GM12878 (cell line): Measurements from ENCODE around the gene ATP13A2. TPM values are rescaled to one million over a fixed set of nuclear protein-coding genes. Genes with fewer than 3 reads are reported as not detected.

Experiments
- ATAC-seq: fragments of 200-7000 bp; cut with Tn5 transposase; 3 replicates; pipeline ENCODE4 v1.9.1; 2020; ENCODE audit warnings: mild to moderate bottlenecking, moderate library complexity
- BruUV-seq: library from RNA; stranded (reverse); fragments of 400-500 nt; replicated peaks from 2 replicates; lab custom pipeline; 2021; lab: Mats Ljungman, UMichigan
- CTCF ChIA-PET: fragments of 300-600 bp; sonication (Branson Sonifier 250); formaldehyde crosslinking; extraction: SDS; loops from one replicate; lab custom pipeline; 2021; ENCODE audit warnings: inconsistent platforms; lab: Yijun Ruan, JAX
- POLR2A ChIA-PET: fragments of 350-600 bp; formaldehyde crosslinking; extraction: SDS; loops from one replicate; lab custom pipeline; 2021; ENCODE audit warnings: inconsistent platforms; lab: Charles Lee
- RAD21 ChIA-PET: fragments of 300-600 bp; sonication (Branson Sonifier 250); formaldehyde crosslinking; loops from one replicate; lab custom pipeline; 2023; ENCODE audit warnings: antibody characterized with exemption; ENCODE audit not compliant: unreplicated experiment; lab: Charles Lee
- SMC1A ChIA-PET: fragments of 300-600 bp; sonication (Branson Sonifier 250); formaldehyde crosslinking; loops from one replicate; lab custom pipeline; 2023; ENCODE audit not compliant: unreplicated experiment, uncharacterized antibody; lab: Charles Lee
- DNase-seq: peaks from one replicate; pipeline ENCODE4 v3.0.0-alpha.2; 2011; ENCODE audit warnings: low read depth, low spot score
- FAIRE-seq: peaks from 3 replicates; lab custom pipeline; 2011; peaks lifted over from hg19 to GRCh38; lab: Jason Lieb, UNC
- H2AFZ ChIP-seq: 2 replicates; pipeline ENCODE4 v1.6.0; 2011; ENCODE audit warnings: low read depth, low read length, control low read depth; ENCODE audit not compliant: control insufficient read depth
- H3K27ac ChIP-seq: 2 replicates; pipeline ENCODE4 v1.5.1; 2011; ENCODE audit warnings: control low read depth; ENCODE audit not compliant: control insufficient read depth, insufficient read depth
- H3K27me3 ChIP-seq, 2 experiments: replicated peaks in 1 of 2; 2 replicates each; pipeline versions ENCODE4 v1.6.0 to v1.6.1; 2011; ENCODE audit warnings: low read length in 1 of 2; ENCODE audit not compliant: control insufficient read depth in 2 of 2, insufficient read depth in 2 of 2
- H3K36me3 ChIP-seq, 2 experiments: 2 replicates each; pipeline ENCODE4 v1.5.1; 2011; ENCODE audit warnings: low read length in 1 of 2; ENCODE audit not compliant: control insufficient read depth in 2 of 2, insufficient read depth in 2 of 2
- H3K4me1 ChIP-seq: 2 replicates; pipeline ENCODE4 v1.6.1; 2011; ENCODE audit warnings: mild to moderate bottlenecking, low read length, moderate library complexity, mixed read lengths; ENCODE audit not compliant: control insufficient read depth, insufficient read depth
- H3K4me2 ChIP-seq: 2 replicates; pipeline ENCODE4 v1.6.0; 2011; ENCODE audit warnings: control low read depth; ENCODE audit not compliant: control insufficient read depth, insufficient read depth
- H3K4me3 ChIP-seq: fragments of 200-600 bp; sonication (generic); 2 replicates; pipeline ENCODE4 v1.5.1; 2016
- H3K79me2 ChIP-seq: 2 replicates; pipeline ENCODE4 v1.6.0; 2011; ENCODE audit warnings: low read length; ENCODE audit not compliant: control insufficient read depth, insufficient read depth
- H3K9ac ChIP-seq: 2 replicates; pipeline ENCODE4 v1.8.0; 2011; ENCODE audit warnings: low read length, control low read depth, mixed read lengths; ENCODE audit not compliant: control insufficient read depth, insufficient read depth
- H3K9me3 ChIP-seq: replicated peaks from 3 replicates; pipeline ENCODE4 v1.5.1; 2011; ENCODE audit warnings: mild to moderate bottlenecking, low read length; ENCODE audit not compliant: control insufficient read depth, insufficient read depth
- H4K20me1 ChIP-seq: 2 replicates; pipeline ENCODE4 v1.6.0; 2011; ENCODE audit not compliant: control insufficient read depth, insufficient read depth
- CBX5 ChIP-seq: sonication (generic); IDR thresholded peaks from 2 replicates; pipeline ENCODE4 v1.6.1; 2016; ENCODE audit warnings: low read depth, moderate library complexity, mild to moderate bottlenecking, inconsistent platforms
- FOXM1 ChIP-seq: IDR thresholded peaks from 2 replicates; pipeline ENCODE4 v1.6.1; 2012; ENCODE audit warnings: low read depth, mild to moderate bottlenecking, inconsistent platforms, low read length, moderate library complexity
- HDAC2 ChIP-seq: fragments of 200-600 bp; sonication (generic); IDR thresholded peaks from 2 replicates; pipeline ENCODE4 v1.6.1; 2017
- MEF2A ChIP-seq: IDR thresholded peaks from 2 replicates; pipeline ENCODE4 v1.6.1; 2011; ENCODE audit warnings: low read depth, mild to moderate bottlenecking, low read length, moderate library complexity; ENCODE audit not compliant: insufficient read depth
- NFIC ChIP-seq: IDR thresholded peaks from 2 replicates; pipeline ENCODE4 v1.6.1; 2012; ENCODE audit warnings: low read depth, mild to moderate bottlenecking, inconsistent platforms, low read length, moderate library complexity
- NFXL1 ChIP-seq: fragments of 450-650 bp; IDR thresholded peaks from 2 replicates; pipeline ENCODE4 v1.6.1; 2017; ENCODE audit warnings: antibody characterized with exemption, mild to moderate bottlenecking, borderline replicate concordance
- PBX3 ChIP-seq: IDR thresholded peaks from 2 replicates; pipeline ENCODE4 v1.6.1; 2011; ENCODE audit warnings: mild to moderate bottlenecking, low read depth, low read length, moderate library complexity; ENCODE audit not compliant: insufficient replicate concordance
- REST ChIP-seq: IDR thresholded peaks from 2 replicates; pipeline ENCODE4 v1.6.1; 2012; ENCODE audit warnings: mild to moderate bottlenecking, low read depth, low read length
- SKIL ChIP-seq: fragments of 450-650 bp; IDR thresholded peaks from 2 replicates; pipeline ENCODE4 v1.6.1; 2017; ENCODE audit warnings: mild to moderate bottlenecking, low read depth, inconsistent platforms; ENCODE audit not compliant: poor library complexity, severe bottlenecking
- SMARCA5 ChIP-seq: fragments of 450-650 bp; IDR thresholded peaks from 2 replicates; pipeline ENCODE4 v1.6.1; 2017; ENCODE audit warnings: mild to moderate bottlenecking
- WGBS: methylation state at CpG from one replicate; pipeline ENCODE4 v1.1.6; 2016; ENCODE audit warnings: low lambda C conversion rate; ENCODE audit not compliant: insufficient replicate concordance, insufficient coverage; ENCODE audit errors: missing lambda C conversion rate; 5-methylcytosine and 5-hydroxymethylcytosine counted together
- in situ Hi-C: fragments of 300-500 bp; cut with MboI; formaldehyde crosslinking; loops from 9 replicates; pipeline ENCODE4 v1.14.3; 2018; ENCODE audit warnings: mixed read lengths
- intact Hi-C: fragments of 100-400 bp; cut with micrococcal nuclease; formaldehyde crosslinking; loops from one replicate; pipeline ENCODE4 v1.14.2; 2022; ENCODE audit not compliant: unreplicated experiment
- polyA plus RNA-seq, 11 experiments: library from polyadenylated mRNA; depleted of rRNA in 4 of 11; unstranded in 6 of 11; stranded (reverse) in 5 of 11; fragments of >200 nt; fragmentation: Nextera tagmentation in 4 of 11; fragmentation: Illumina TruSeq in 1 of 11; extraction: Ambion mirVana in 4 of 11; extraction: Trizol in 1 of 11; gene quantifications; 1 replicate in 1 of 11; 2 replicates in 10 of 11; pipeline versions ENCODE4 v1.2.1 to v1.2.3, GENCODE V29; 2011 to 2016; ENCODE audit warnings: inconsistent platforms in 2 of 11, missing spikeins in 2 of 11, low read depth in 1 of 11
- total RNA-seq, 4 experiments: library from RNA; depleted of rRNA in 3 of 4; stranded (reverse); fragments of >200 nt in 3 of 4; fragmentation: Illumina TruSeq in 1 of 4; extraction: Trizol in 1 of 4; gene quantifications; 2 replicates each; pipeline versions ENCODE4 v1.2.1 to v1.2.3, GENCODE V29; 2013 to 2021

Gene ATP13A2
- total and polyA plus RNA-seq, 10 of the 15 experiments (the other 5 are each of a cell fraction or from before 2014, with no cell fraction given): 0.24 to 30.5 (median 8.0) TPM

GRCh38 chr1:16969651-16970050 lies 42.1 kb downstream of the ATP13A2 start (continued):
- no peak for TF ChIP-seq REST
- no peak for TF ChIP-seq SMARCA5
- no peak for TF ChIP-seq NFIC
- no peak for TF ChIP-seq PBX3
- no peak for TF ChIP-seq MEF2A

- in situ Hi-C loops: no loop called here
- ChIA-PET POLR2A (no interaction called here), SMC1A (no interaction called here), RAD21 (no interaction called here), CTCF (no interaction called here)
- intact Hi-C loops: no loop called here
- FAIRE-seq (no peak), ATAC-seq (no peak), DNase-seq (no peak)
- no peak overlapping the region for H3K9ac ChIP-seq
- H3K79me2 ChIP-seq: no peaks in the 10 kb centered on the region
- no peaks in the 10 kb centered on the region for H3K27me3 ChIP-seq
- H3K36me3 ChIP-seq: no peaks in the 10 kb centered on the region
- 42% methylated on average over 14 of the region's 14 CpGs for WGBS
- H3K4me2 ChIP-seq: no peak overlapping the region
- H4K20me1 ChIP-seq: no peaks in the 10 kb centered on the region
- no peak overlapping the region for H3K4me3 ChIP-seq
- TF ChIP-seq NFXL1 (no peak), CBX5 (no peak), FOXM1 (no peak), HDAC2 (no peak), SKIL (no peak)
- BruUV-seq: no TSS peak
- H3K4me1 ChIP-seq: no peaks in the 10 kb centered on the region
- no peak overlapping the region for H3K27ac ChIP-seq
- H3K9me3 ChIP-seq: no peaks in the 10 kb centered on the region
- no peak overlapping the region for H2AFZ ChIP-seq
These were observed 42.6 kb downstream of the ATP13A2 start for GRCh38 chr1:16969057-16969611.
